Muscle layer of colon (tissue), 2 donors: ENCODE results near the gene EEIG1.

Experiments
- H3K27ac ChIP-seq: one replicate; pipeline ENCODE4 v1.7.0; 2013; ENCODE audit warnings: low read depth, mild to moderate bottlenecking, low read length, moderate library complexity
- H3K27me3 ChIP-seq, 2 donors: one replicate each; pipeline ENCODE4 v1.7.0; 2013; ENCODE audit warnings: low read length in 2 of 2, mild to moderate bottlenecking in 2 of 2; ENCODE audit not compliant: insufficient read depth in 2 of 2, control insufficient read depth in 1 of 2
- H3K36me3 ChIP-seq: one replicate; pipeline ENCODE4 v1.7.0; 2013; ENCODE audit warnings: mild to moderate bottlenecking, low read length; ENCODE audit not compliant: insufficient read depth
- H3K4me1 ChIP-seq: one replicate; pipeline ENCODE4 v1.7.0; 2013; ENCODE audit warnings: mild to moderate bottlenecking, low read length; ENCODE audit not compliant: insufficient read depth
- H3K4me3 ChIP-seq, 2 donors: one replicate each; pipeline ENCODE4 v1.7.0; 2013; ENCODE audit warnings: low read length in 2 of 2, low read depth in 1 of 2, mild to moderate bottlenecking in 1 of 2, moderate library complexity in 1 of 2
- H3K9ac ChIP-seq: one replicate; pipeline ENCODE4 v1.7.0; 2013; ENCODE audit warnings: low read length
- H3K9me3 ChIP-seq: one replicate; pipeline ENCODE4 v1.7.0; 2013; ENCODE audit warnings: mild to moderate bottlenecking, low read length
- donor health status: abdominal sarcoma.
- donor health status: Adenocarcinoma of cecum.

EEIG1 gene

GRCh38 chr9:127963041-127963358 is 17.8 kb downstream of the EEIG1 start:
- H3K9ac ChIP-seq = peak overlapping the region; percentile 35
- H3K36me3 ChIP-seq = no peaks in the 10 kb centered on the region
- H3K9me3 ChIP-seq = no peaks in the 10 kb centered on the region
- peaks cover 81% of the 10 kb centered on the region for H3K4me1 ChIP-seq
- peak overlapping the region; percentile 94 for H3K27ac ChIP-seq
- no peak overlapping the region for H3K4me3 ChIP-seq
- H3K27me3 ChIP-seq = no peaks in the 10 kb centered on the region

- Histone ChIP-seq H3K27me3 (no peaks in the 10 kb centered on the region), H3K9me3 (no peaks in the 10 kb centered on the region), H3K4me3 (no peak overlapping the region), H3K36me3 (no peaks in the 10 kb centered on the region), H3K9ac (no peak overlapping the region), H3K27ac (peak overlapping the region; percentile 94), H3K4me1 (peaks cover 74% of the 10 kb centered on the region)
These were observed 18.5 kb downstream of the EEIG1 start for GRCh38 chr9:127962278-127962677.

GRCh38 chr9:127961613-127962155 is 19.1 kb downstream of the EEIG1 start:
- Histone ChIP-seq H3K9ac (no peak overlapping the region), H3K27ac (peak overlapping the region; percentile 94), H3K4me3 (no peak overlapping the region), H3K9me3 (no peaks in the 10 kb centered on the region), H3K4me1 (peaks cover 68% of the 10 kb centered on the region), H3K36me3 (no peaks in the 10 kb centered on the region), H3K27me3 (no peaks in the 10 kb centered on the region)

- no peaks in the 10 kb centered on the region for H3K36me3 ChIP-seq
- H3K4me3 ChIP-seq = no peak overlapping the region
- H3K4me1 ChIP-seq = peaks cover 63% of the 10 kb centered on the region
- H3K27me3 ChIP-seq = no peaks in the 10 kb centered on the region
- H3K27ac ChIP-seq = peak overlapping the region; percentile 94
- H3K9ac ChIP-seq = no peak overlapping the region
- H3K9me3 ChIP-seq = no peaks in the 10 kb centered on the region
These were observed 19.7 kb downstream of the EEIG1 start for GRCh38 chr9:127961155-127961490.

GRCh38 chr9:127960410-127961154 is 20.2 kb downstream of the EEIG1 start:
- no peaks in the 10 kb centered on the region for H3K27me3 ChIP-seq
- peaks cover 63% of the 10 kb centered on the region for H3K4me1 ChIP-seq
- peak overlapping the region; percentile 14 for H3K9ac ChIP-seq
- no peaks in the 10 kb centered on the region for H3K36me3 ChIP-seq
- no peaks in the 10 kb centered on the region for H3K9me3 ChIP-seq
- H3K27ac ChIP-seq = peak overlapping the region; percentile 94
- H3K4me3 ChIP-seq = no peak overlapping the region

- Histone ChIP-seq H3K4me1 (peaks cover 64% of the 10 kb centered on the region), H3K27me3 (no peaks in the 10 kb centered on the region), H3K9ac (peak overlapping the region; percentile 14), H3K4me3 (no peak overlapping the region), H3K27ac (no peak overlapping the region), H3K36me3 (no peaks in the 10 kb centered on the region), H3K9me3 (no peaks in the 10 kb centered on the region)
These were observed 20.9 kb downstream of the EEIG1 start for GRCh38 chr9:127959841-127960409.

- no peaks in the 10 kb centered on the region for H3K9me3 ChIP-seq
- H3K4me3 ChIP-seq = no peak overlapping the region
- H3K36me3 ChIP-seq = no peaks in the 10 kb centered on the region
- peaks cover 64% of the 10 kb centered on the region for H3K4me1 ChIP-seq
- no peak overlapping the region for H3K27ac ChIP-seq
- no peaks in the 10 kb centered on the region for H3K27me3 ChIP-seq
- no peak overlapping the region for H3K9ac ChIP-seq
These were observed 21.4 kb downstream of the EEIG1 start for GRCh38 chr9:127959398-127959797.

- no peak overlapping the region for H3K4me3 ChIP-seq
- no peak overlapping the region for H3K27ac ChIP-seq
- H3K27me3 ChIP-seq = no peaks in the 10 kb centered on the region
- no peak overlapping the region for H3K9ac ChIP-seq
- H3K36me3 ChIP-seq = no peaks in the 10 kb centered on the region
- H3K9me3 ChIP-seq = no peaks in the 10 kb centered on the region
- H3K4me1 ChIP-seq = peaks cover 64% of the 10 kb centered on the region
These were observed 22.1 kb downstream of the EEIG1 start for GRCh38 chr9:127958728-127959127.

- H3K27me3 ChIP-seq = no peaks in the 10 kb centered on the region
- no peaks in the 10 kb centered on the region for H3K9me3 ChIP-seq
- H3K4me3 ChIP-seq = peak overlapping the region in 1 of 2 donors; percentile 10
- H3K4me1 ChIP-seq = peaks cover 51% of the 10 kb centered on the region
- H3K9ac ChIP-seq = peak overlapping the region; percentile 1
- no peaks in the 10 kb centered on the region for H3K36me3 ChIP-seq
- H3K27ac ChIP-seq = peak overlapping the region; percentile 28
These were observed 25.3 kb downstream of the EEIG1 start for GRCh38 chr9:127955294-127956015.

- peaks cover 51% of the 10 kb centered on the region for H3K4me1 ChIP-seq
- H3K27ac ChIP-seq = peak overlapping the region; percentile 28
- H3K36me3 ChIP-seq = no peaks in the 10 kb centered on the region
- peak overlapping the region; percentile 1 for H3K9ac ChIP-seq
- peak overlapping the region in 1 of 2 donors; percentile 10 for H3K4me3 ChIP-seq
- no peaks in the 10 kb centered on the region for H3K27me3 ChIP-seq
- H3K9me3 ChIP-seq = no peaks in the 10 kb centered on the region
These were observed 25.9 kb downstream of the EEIG1 start for GRCh38 chr9:127954831-127955293.

GRCh38 chr9:127953768-127954505 is 26.9 kb downstream of the EEIG1 start:
- peaks cover 54% of the 10 kb centered on the region for H3K4me1 ChIP-seq
- H3K27ac ChIP-seq = peak overlapping the region; percentile 28
- no peaks in the 10 kb centered on the region for H3K27me3 ChIP-seq
- H3K9me3 ChIP-seq = no peaks in the 10 kb centered on the region
- no peak overlapping the region for H3K4me3 ChIP-seq
- no peak overlapping the region for H3K9ac ChIP-seq
- H3K36me3 ChIP-seq = no peaks in the 10 kb centered on the region
